IPS-15b (cell line): ENCODE data around the gene MLXIPL.

Experiments used
- H3K27me3 ChIP-seq: one replicate; pipeline ENCODE4 v1.6.1; 2013; ENCODE audit warnings: low read length; ENCODE audit not compliant: control insufficient read depth, insufficient read depth
- H3K36me3 ChIP-seq: one replicate; pipeline ENCODE4 v1.6.1; 2013; ENCODE audit warnings: low read length; ENCODE audit not compliant: control insufficient read depth, insufficient read depth
- H3K4me1 ChIP-seq: one replicate; pipeline ENCODE4 v1.6.1; 2013; ENCODE audit warnings: mild to moderate bottlenecking, low read length; ENCODE audit not compliant: control insufficient read depth, insufficient read depth
- H3K4me3 ChIP-seq: one replicate; pipeline ENCODE4 v1.5.1; 2013; ENCODE audit warnings: low read depth, low read length
- H3K9ac ChIP-seq: one replicate; pipeline ENCODE4 v1.6.1; 2013; ENCODE audit warnings: low read depth, mild to moderate bottlenecking, low read length
- H3K9me3 ChIP-seq: one replicate; pipeline ENCODE4 v1.6.1; 2013; ENCODE audit warnings: mild to moderate bottlenecking, low read length; ENCODE audit not compliant: control insufficient read depth, insufficient read depth

MLXIPL gene

DNA sequence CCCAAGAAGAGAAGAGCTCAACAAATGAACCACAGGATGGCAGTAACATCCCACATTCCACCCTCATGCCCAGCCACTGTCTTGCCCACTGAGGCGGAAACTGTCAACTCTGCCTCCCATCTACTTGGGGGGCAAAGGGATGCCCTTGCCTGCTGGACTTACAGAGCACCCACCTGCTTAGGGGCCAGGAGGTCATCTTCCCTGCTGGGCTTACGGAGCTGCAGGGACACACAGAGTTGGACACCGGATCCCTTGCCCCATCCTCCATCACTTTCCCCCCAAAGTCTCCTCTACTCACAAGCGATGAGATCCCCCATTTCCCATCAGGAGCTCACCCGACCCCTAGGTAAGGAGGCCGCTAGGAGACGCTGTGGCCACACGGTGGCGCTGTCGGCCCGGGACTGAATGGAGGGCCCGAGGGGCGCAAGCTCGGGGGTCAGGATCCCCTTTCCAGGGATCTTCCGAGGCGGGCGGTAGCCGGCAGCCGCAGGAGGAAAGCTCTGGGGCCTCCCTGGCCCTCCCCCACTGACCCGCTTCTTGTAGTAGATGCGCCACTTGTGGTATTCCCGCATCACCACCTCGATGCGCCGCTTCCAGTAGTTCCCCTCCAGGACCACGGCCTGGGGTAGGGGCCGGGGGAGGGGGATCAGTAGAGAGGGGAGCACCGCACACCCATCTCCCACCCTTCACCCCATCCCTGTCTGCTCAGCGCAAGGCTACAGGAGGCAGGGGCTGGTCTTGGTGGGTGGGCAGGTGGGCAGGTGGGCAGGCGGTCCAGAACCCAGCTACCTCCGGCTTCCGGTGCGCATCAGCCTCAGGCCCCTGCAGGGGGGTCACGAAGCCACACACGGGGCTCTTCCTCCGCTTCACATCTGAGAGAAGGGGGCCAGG, 17.3 kb downstream of the MLXIPL start:
- no peak overlapping the region for H3K9ac ChIP-seq
- no peaks in the 10 kb centered on the region for H3K4me1 ChIP-seq
- H3K4me3 ChIP-seq, result peak overlapping the region; percentile 43
- H3K27me3 ChIP-seq, result no peaks in the 10 kb centered on the region
- peaks cover 2% of the 10 kb centered on the region for H3K36me3 ChIP-seq
- no peaks in the 10 kb centered on the region for H3K9me3 ChIP-seq

DNA sequence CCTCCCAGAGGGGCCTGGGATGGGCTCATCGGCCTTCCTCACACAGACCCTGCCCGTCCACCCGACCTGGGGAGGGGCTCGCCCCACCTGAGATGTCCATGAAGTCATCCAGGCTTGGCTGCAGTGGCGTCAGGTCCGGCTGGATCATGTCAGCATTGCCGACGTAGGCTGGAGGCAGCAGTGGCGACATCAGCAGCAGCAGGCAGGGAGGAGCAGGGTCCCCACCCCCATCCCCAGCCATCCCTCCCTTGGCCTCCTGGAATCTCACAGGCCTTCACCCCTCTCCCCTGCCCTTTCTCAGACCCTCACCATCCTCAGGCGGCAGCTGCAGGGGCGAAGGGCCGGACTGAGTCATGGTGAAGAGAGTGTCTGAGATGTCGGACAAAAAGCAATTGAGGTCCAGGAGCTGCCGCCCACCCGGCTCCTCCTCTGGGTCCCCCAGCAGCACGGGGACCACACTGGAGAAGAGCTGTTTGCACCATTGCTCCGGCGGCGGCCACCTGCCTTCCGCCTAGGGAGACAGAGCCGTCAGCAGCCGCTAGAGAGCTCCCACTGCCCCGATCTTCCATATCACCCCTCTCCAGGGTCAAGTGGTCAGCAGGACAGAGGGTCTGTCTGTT, 18.6 kb downstream of the MLXIPL start:
- Histone ChIP-seq H3K4me3 (no peak overlapping the region), H3K36me3 (peaks cover 2% of the 10 kb centered on the region), H3K9me3 (no peaks in the 10 kb centered on the region), H3K9ac (no peak overlapping the region), H3K27me3 (peaks cover 2% of the 10 kb centered on the region), H3K4me1 (no peaks in the 10 kb centered on the region)

- Histone ChIP-seq H3K4me3 (no peak overlapping the region), H3K4me1 (no peaks in the 10 kb centered on the region), H3K36me3 (no peaks in the 10 kb centered on the region), H3K9ac (no peak overlapping the region), H3K27me3 (peaks cover 5% of the 10 kb centered on the region), H3K9me3 (no peaks in the 10 kb centered on the region)
Measured at GRCh38 chr7:73602721-73603651, 21.3 kb downstream of the MLXIPL start.

DNA sequence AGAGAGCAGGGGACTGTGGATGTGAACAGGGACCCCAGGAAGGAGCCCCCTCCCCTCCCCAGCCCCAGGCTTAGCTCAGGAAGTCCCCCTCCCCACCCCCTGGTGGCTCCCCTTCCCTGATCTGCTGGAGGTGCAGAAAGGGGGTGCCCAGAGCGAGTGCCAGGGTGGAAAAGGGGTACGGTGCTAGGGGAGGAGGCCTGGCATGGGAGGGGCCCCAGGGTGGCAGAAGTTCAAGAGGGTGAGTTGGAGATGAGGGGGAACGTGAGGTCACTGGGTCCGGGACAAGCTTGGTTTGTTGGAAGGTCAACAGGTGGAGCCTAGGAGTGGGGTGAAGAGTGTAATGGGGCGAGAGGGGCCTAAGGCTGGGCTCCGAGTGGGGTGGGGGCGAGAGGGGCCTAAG, 24.4 kb downstream of the MLXIPL start:
- Histone ChIP-seq H3K9ac (no peak overlapping the region), H3K4me1 (no peaks in the 10 kb centered on the region), H3K36me3 (no peaks in the 10 kb centered on the region), H3K4me3 (no peak overlapping the region), H3K9me3 (no peaks in the 10 kb centered on the region), H3K27me3 (peaks cover 7% of the 10 kb centered on the region)

DNA sequence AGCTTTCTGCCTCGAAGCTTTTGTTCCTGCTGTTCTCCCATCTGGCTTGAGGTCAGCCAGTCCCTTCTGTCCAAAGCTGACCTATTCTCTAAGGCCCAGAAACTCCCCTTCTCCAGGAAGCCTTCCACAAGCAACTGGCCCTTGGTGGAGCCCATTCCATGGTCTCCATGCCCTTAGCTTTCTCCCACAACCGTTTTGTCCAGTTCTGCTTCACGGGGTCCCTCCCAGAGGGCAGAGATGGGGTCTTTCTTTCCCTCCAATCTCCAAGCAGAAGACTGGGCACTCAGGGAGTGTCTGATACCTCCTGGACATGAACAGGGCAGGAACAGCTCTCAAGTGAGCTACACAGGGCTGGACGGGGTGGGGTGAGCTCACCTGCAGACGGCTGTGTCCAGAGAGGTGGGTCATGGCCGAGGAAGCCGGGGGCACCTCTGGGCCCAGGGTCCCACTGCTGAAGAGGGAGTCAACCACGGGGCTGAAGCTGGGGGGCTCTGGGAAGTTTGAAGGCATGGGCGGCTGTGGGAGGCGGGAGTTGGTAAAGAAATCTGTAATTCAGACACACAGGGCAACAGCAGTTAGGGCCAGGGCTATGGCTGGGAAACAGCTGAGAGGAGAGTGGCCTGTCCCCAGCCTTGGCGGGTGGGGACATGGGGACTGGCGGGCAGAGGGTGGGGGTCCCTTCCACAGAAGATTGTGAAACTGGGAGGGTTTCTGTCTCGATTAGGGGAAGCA, 25.0 kb downstream of the MLXIPL start:
- H3K36me3 ChIP-seq, result no peaks in the 10 kb centered on the region
- no peaks in the 10 kb centered on the region for H3K4me1 ChIP-seq
- H3K9me3 ChIP-seq, result no peaks in the 10 kb centered on the region
- H3K4me3 ChIP-seq, result no peak overlapping the region
- H3K9ac ChIP-seq, result no peak overlapping the region
- H3K27me3 ChIP-seq, result peaks cover 7% of the 10 kb centered on the region

DNA sequence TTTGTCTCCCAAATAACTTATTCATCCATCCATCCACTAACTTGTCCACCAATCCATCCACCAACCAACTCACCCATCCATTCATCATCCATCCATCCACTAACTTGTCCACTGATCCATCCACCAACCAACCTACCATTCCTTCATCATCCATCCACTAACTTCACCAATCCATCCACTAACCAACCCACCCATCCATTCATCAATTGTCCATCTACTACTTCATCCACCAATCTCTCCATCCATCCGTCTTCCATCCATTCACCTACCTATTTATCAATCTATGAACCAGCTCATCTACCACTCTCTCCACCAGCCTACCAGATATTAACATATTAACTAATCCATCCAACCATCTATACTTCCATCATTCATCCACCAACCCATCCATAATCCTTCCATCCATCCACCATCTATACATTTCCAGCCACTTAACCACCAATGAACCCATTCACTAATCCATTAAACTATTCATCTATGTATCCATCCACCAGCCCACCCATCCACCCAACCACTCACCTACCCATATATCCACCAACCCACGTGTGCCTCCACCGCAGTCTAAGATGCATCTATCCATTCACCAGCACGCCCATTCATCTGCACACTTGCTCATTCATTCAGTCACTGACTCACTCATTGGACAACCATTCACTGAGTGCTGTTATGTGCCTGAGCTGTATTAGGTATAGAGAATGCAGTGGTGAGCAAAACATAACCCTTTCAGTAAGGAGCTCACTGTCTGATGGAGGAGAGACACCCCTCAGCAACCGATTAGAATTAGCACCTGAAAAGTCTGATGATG, 26.1 kb downstream of the MLXIPL start:
- no peaks in the 10 kb centered on the region for H3K36me3 ChIP-seq
- H3K9ac ChIP-seq, result no peak overlapping the region
- H3K4me1 ChIP-seq, result no peaks in the 10 kb centered on the region
- H3K27me3 ChIP-seq, result peaks cover 7% of the 10 kb centered on the region
- no peaks in the 10 kb centered on the region for H3K9me3 ChIP-seq
- no peak overlapping the region for H3K4me3 ChIP-seq

GRCh38 chr7:73596191-73597065, 27.9 kb downstream of the MLXIPL start:
- Histone ChIP-seq H3K4me1 (no peaks in the 10 kb centered on the region), H3K9me3 (no peaks in the 10 kb centered on the region), H3K27me3 (peaks cover 5% of the 10 kb centered on the region), H3K4me3 (no peak overlapping the region), H3K36me3 (no peaks in the 10 kb centered on the region), H3K9ac (no peak overlapping the region)

DNA sequence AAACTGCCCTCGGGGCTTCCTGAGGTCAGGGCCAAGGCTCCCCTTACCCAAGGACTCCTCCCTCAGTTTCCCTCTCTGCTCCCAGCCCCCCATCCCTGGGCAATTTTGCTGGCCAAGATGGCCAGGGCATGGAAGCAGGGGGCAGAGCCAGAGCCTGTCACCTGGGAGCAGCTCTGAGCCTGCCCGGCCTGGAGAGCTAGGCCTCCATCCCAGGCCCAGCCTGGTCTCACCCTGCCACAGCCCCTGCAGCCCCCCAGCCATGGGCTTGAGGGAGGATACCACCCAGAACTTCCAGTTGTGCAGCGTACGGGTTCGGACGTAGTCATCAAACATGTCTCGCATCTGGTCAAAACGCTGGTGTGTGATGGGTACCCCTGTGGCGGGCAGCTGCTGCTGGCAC, 29.0 kb downstream of the MLXIPL start:
- Histone ChIP-seq H3K36me3 (no peaks in the 10 kb centered on the region), H3K4me1 (no peaks in the 10 kb centered on the region), H3K9ac (no peak overlapping the region), H3K9me3 (no peaks in the 10 kb centered on the region), H3K27me3 (peaks cover 5% of the 10 kb centered on the region), H3K4me3 (no peak overlapping the region)

- Histone ChIP-seq H3K36me3 (no peaks in the 10 kb centered on the region), H3K9me3 (no peaks in the 10 kb centered on the region), H3K4me1 (no peaks in the 10 kb centered on the region), H3K9ac (no peak overlapping the region), H3K27me3 (peaks cover 3% of the 10 kb centered on the region), H3K4me3 (no peak overlapping the region)
Measured at GRCh38 chr7:73593207-73594045, 30.9 kb downstream of the MLXIPL start.
